Glutamatergic neuron (in vitro differentiated cells): Measurements from ENCODE around the gene CACNA2D1. TPM values are rescaled to one million over a fixed set of nuclear protein-coding genes. Genes with fewer than 3 reads are reported as not detected.

ENCODE experiments used
- DNase-seq: peaks from one replicate; pipeline ENCODE4 v3.0.0; 2022
- H3K27ac Mint-ChIP-seq: one replicate; pipeline ENCODE4 v1.8.0; 2020; ENCODE audit warnings: mild to moderate bottlenecking, mixed read lengths, inconsistent platforms; ENCODE audit not compliant: unreplicated experiment
- H3K27me3 Mint-ChIP-seq: one replicate; pipeline ENCODE4 v1.8.0; 2020; ENCODE audit warnings: mild to moderate bottlenecking, moderate library complexity, mixed read lengths, inconsistent platforms; ENCODE audit not compliant: unreplicated experiment
- H3K36me3 Mint-ChIP-seq: one replicate; pipeline ENCODE4 v1.8.0; 2020; ENCODE audit warnings: mild to moderate bottlenecking, mixed read lengths, inconsistent platforms; ENCODE audit not compliant: unreplicated experiment
- H3K4me1 Mint-ChIP-seq: one replicate; pipeline ENCODE4 v1.8.0; 2020; ENCODE audit warnings: mild to moderate bottlenecking, low read depth, mixed read lengths, inconsistent platforms; ENCODE audit not compliant: unreplicated experiment
- H3K4me3 Mint-ChIP-seq: one replicate; pipeline ENCODE4 v1.8.0; 2020; ENCODE audit warnings: mild to moderate bottlenecking, mixed read lengths, inconsistent platforms; ENCODE audit not compliant: unreplicated experiment
- H3K9me3 Mint-ChIP-seq: one replicate; pipeline ENCODE4 v1.8.0; 2020; ENCODE audit warnings: mild to moderate bottlenecking, moderate library complexity, mixed read lengths, inconsistent platforms; ENCODE audit not compliant: unreplicated experiment
- total RNA-seq: library from RNA; stranded (reverse); fragmentation: NEBNext Ultra II Directional; extraction: Animal tissue kit (Norgen Biotek cat#: 25700); gene quantifications from one replicate; pipeline ENCODE4 v1.2.1, GENCODE V29; 2021; ENCODE audit not compliant: unreplicated experiment
- TF ChIP-seq, protein P1 (sequence below): fragments of 200-600 bp; sonication (generic); IDR thresholded peaks from one replicate; pipeline ENCODE4 v1.5.0; 2021; ENCODE audit not compliant: partially characterized antibody, unreplicated experiment

The CACNA2D1 gene
- total RNA-seq, 1 donor from 2014 or later: 258 TPM

DNA sequence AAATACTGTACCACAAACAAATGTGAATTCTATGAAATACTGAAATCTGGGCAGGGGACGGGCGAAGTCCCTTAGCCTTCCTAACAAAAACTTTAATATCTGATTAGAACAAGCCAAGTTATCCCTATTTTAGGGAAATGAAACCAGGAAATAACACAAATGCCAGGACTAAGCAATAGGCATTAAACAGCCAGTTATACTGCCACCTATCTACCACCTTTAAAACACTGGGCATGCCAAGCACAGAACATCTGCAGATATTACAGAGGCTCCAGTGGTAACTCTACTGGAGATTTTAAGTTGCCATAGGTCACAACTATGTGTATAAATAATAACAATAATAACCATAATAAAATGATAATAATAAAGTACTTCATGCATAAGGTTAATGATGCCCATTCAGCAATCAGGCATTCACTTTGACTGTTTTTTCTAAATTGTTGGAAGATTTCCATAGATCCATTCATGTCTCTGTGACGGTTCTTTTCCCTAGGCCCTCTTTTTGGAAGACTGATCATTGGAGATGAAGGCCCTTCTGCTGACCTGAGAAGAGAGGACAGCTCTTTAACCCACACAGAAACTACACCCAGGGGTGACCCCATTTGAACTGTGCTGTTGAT is 195.7 kb downstream of the CACNA2D1 start:
- no peaks in the 10 kb centered on the region for H3K36me3 Mint-ChIP-seq
- TF ChIP-seq, protein P1, sequence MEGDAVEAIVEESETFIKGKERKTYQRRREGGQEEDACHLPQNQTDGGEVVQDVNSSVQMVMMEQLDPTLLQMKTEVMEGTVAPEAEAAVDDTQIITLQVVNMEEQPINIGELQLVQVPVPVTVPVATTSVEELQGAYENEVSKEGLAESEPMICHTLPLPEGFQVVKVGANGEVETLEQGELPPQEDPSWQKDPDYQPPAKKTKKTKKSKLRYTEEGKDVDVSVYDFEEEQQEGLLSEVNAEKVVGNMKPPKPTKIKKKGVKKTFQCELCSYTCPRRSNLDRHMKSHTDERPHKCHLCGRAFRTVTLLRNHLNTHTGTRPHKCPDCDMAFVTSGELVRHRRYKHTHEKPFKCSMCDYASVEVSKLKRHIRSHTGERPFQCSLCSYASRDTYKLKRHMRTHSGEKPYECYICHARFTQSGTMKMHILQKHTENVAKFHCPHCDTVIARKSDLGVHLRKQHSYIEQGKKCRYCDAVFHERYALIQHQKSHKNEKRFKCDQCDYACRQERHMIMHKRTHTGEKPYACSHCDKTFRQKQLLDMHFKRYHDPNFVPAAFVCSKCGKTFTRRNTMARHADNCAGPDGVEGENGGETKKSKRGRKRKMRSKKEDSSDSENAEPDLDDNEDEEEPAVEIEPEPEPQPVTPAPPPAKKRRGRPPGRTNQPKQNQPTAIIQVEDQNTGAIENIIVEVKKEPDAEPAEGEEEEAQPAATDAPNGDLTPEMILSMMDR: no peak
- DNase-seq: no peak

DNA sequence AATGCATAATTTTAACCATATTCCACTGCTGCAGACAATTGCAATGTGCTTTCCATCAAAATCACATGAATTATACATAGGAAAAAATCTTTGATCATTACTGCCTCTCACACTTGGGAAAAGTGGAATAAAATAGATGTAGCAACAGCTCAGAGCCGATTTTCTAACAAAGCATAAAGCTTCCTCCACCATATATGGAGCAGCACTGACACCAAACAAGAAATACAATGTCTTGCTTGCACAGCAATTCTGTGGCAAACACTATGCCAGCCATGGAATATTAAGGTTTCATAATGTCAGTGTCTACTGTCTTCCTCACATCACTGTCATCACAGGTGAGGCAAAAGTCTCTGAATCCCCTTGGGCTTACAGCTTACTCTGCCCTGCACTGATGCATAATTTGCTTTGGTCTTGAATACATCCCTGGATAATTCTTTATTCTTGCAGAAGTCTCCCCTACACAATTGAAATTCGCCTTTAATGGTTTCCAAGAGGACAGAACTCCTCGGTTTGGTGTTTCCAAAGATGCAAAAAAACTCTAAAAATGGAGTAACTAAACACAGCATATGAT is 198.5 kb downstream of the CACNA2D1 start:
- no peak overlapping the region for H3K4me3 Mint-ChIP-seq
- peaks cover 3% of the 10 kb centered on the region for H3K27me3 Mint-ChIP-seq
- peaks cover 3% of the 10 kb centered on the region for H3K9me3 Mint-ChIP-seq
- H3K4me1 Mint-ChIP-seq: peaks cover 46% of the 10 kb centered on the region
- no peaks in the 10 kb centered on the region for H3K36me3 Mint-ChIP-seq
- no peak for DNase-seq
- TF ChIP-seq, protein P1: no peak
- H3K27ac Mint-ChIP-seq: no peak overlapping the region

More for the DNA sequence above, 195.7 kb downstream of the CACNA2D1 start:
- H3K27ac Mint-ChIP-seq: peak overlapping the region; percentile 38
- peaks cover 5% of the 10 kb centered on the region for H3K27me3 Mint-ChIP-seq
- peaks cover 3% of the 10 kb centered on the region for H3K9me3 Mint-ChIP-seq
- no peak overlapping the region for H3K4me3 Mint-ChIP-seq
- H3K4me1 Mint-ChIP-seq: peaks cover 35% of the 10 kb centered on the region

DNA sequence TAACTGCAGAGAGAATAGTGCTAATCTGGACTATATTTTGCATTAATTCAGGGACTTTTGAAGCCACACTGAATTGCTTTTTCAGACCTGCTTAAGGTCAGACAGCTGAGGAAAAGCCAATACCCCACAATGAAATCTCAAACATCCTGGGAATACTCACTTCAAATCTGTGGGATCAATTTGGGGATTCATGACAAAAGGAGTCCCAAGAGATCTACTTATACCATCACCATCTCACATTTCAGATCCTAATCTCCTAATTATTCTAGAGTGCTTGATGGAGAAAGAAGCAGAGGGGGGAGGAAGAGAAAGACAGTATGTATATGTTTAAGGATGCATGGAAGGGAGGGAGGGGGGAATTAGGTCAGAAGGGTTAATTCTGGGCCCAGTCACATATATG is 202.2 kb downstream of the CACNA2D1 start:
- no peaks in the 10 kb centered on the region for H3K27me3 Mint-ChIP-seq
- no peak for DNase-seq
- peak overlapping the region; percentile 65 for H3K27ac Mint-ChIP-seq
- H3K9me3 Mint-ChIP-seq: peaks cover 3% of the 10 kb centered on the region
- peak overlapping the region; percentile 66 for H3K4me3 Mint-ChIP-seq
- TF ChIP-seq, protein P1: no peak
- no peaks in the 10 kb centered on the region for H3K36me3 Mint-ChIP-seq
- H3K4me1 Mint-ChIP-seq: peaks cover 56% of the 10 kb centered on the region

DNA sequence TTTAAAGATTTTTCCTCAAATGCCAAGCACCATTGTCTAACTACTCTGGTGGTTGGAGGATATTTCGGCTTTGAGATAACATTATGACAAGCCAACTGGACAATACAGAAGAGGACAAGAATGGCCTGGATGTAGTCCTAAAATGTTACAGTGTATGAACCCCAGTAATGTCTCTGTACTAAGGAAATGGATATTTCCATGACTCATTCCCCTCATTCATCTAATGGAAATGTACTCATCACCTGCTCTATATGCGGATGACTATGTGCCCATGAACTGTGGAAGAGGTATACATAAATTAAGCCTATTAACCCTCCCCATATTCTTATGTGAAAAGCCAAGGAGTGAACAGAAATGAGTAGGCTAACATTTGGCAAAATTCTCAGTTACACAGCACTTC is 207.9 kb downstream of the CACNA2D1 start:
- Mint-ChIP-seq H3K27ac (peak overlapping the region; percentile 78), H3K4me3 (no peak overlapping the region)
- DNase-seq: no peak

More for the DNA sequence above, 207.9 kb downstream of the CACNA2D1 start:
- TF ChIP-seq, protein P1: no peak
- Mint-ChIP-seq H3K9me3 (peaks cover 5% of the 10 kb centered on the region), H3K4me1 (peaks cover 46% of the 10 kb centered on the region), H3K27me3 (no peaks in the 10 kb centered on the region), H3K36me3 (no peaks in the 10 kb centered on the region)
